HEK293T (cell line): ENCODE data around the gene STRADA.

Source experiments
- ARNT ChIP-seq: fragments of 450-650 bp; IDR thresholded peaks from 2 replicates; pipeline ENCODE4 v1.6.1; 2017; ENCODE audit warnings: mild to moderate bottlenecking
- NFRKB ChIP-seq: fragments of 450-650 bp; IDR thresholded peaks from 2 replicates; pipeline ENCODE4 v1.6.1; 2016; ENCODE audit warnings: mild to moderate bottlenecking, moderate library complexity
- SP1 ChIP-seq: fragments of 450-650 bp; IDR thresholded peaks from 2 replicates; pipeline ENCODE4 v1.6.1; 2017

DNA sequence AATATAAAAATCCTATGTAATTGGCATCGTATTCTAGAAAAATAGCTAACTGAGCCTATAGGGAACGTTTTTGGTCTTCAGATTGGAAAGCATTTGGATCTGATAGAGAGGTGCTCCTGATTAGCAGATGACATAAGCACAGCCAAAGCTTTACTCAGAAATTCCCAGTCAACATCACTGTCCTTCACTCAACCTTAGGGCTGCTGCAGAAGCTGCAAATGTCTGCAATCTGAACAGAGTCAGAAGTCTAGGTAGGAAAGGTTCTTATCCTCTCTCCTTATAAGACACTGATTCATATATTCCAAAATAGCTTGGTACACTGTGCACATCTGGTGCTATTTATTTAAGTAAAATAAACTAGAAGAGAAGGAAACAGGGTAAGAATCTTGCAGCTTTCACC is 19.2 kb downstream of the STRADA start:
- TF ChIP-seq ARNT (no peak), NFRKB (no peak), SP1 (no peak)
